Right renal pelvis (tissue), 4 donors: ENCODE results near the gene CDPF1. TPM values are rescaled to one million over a fixed set of nuclear protein-coding genes. Genes with fewer than 3 reads are reported as not detected.

ENCODE experiments used
- polyA plus RNA-seq, 4 donors: library from polyadenylated mRNA; unstranded; fragments of 120-200 nt; gene quantifications; one replicate each; pipeline ENCODE4 v1.2.1, GENCODE V29; 2013; ENCODE audit not compliant: insufficient read length in 4 of 4

The CDPF1 gene
- polyA plus RNA-seq, 4 donors: 11.2 to 14.9 (median 13.9) TPM

Other genes starting within 250 kb of the CDPF1 start
- 10 to 100 TPM; 25.7 to 31.6 (median 26.5) TPM for gene PPARA, start 99.8 kb downstream of the CDPF1 start, polyA plus RNA-seq
- under 1 TPM; 0.22 to 0.49 (median 0.35) TPM for gene PKDREJ, start 13.1 kb upstream of the CDPF1 start, polyA plus RNA-seq
- 10 to 100 TPM; 45.5 to 68.1 (median 53.0) TPM for gene TTC38, start 17.7 kb upstream of the CDPF1 start, polyA plus RNA-seq
- gene GTSE1, start 46.6 kb upstream of the CDPF1 start, polyA plus RNA-seq: 10 to 100 TPM; 14.4 to 18.4 (median 15.7) TPM
- gene TRMU, start 85.4 kb upstream of the CDPF1 start, polyA plus RNA-seq: 10 to 100 TPM; 44.0 to 54.8 (median 49.9) TPM